A549 (cell line): ENCODE data around the gene ADGRD1. TPM values are rescaled to one million over a fixed set of nuclear protein-coding genes. Genes with fewer than 3 reads are reported as not detected.
A peak's percentile ranks its signal among the peaks of the same experiment; 100 is the strongest.

Experiments used
- ATAC-seq, 2 experiments: fragments of 200-7000 bp in 1 of 2; fragments of >200 bp in 1 of 2; cut with Nextera tagmentation in 1 of 2; cut with Tn5 transposase in 1 of 2; 3 replicates each; pipeline versions ENCODE4 v1.8.0 to v1.9.1; 2018 to 2020; ENCODE audit warnings: mild to moderate bottlenecking in 1 of 2, moderate library complexity in 1 of 2
- CTCF ChIA-PET: fragments of 300-600 bp; sonication (Branson Sonifier 250); formaldehyde crosslinking; extraction: SDS; loops from one replicate; lab custom pipeline; 2021; ENCODE audit warnings: antibody characterized with exemption, inconsistent platforms; lab: Yijun Ruan, JAX
- POLR2A ChIA-PET: fragments of 350-600 bp; formaldehyde crosslinking; extraction: SDS; loops from one replicate; lab custom pipeline; 2021; ENCODE audit warnings: antibody characterized with exemption, inconsistent platforms; lab: Yijun Ruan, JAX
- DNase-seq, 2 experiments: peaks; one replicate each; pipeline versions ENCODE4 v3.0.0 to v3.0.0-alpha.2; 2011 to 2016; ENCODE audit warnings: low read depth in 1 of 2, low spot score in 1 of 2
- FAIRE-seq: peaks from 2 replicates; lab custom pipeline; 2011; peaks lifted over from hg19 to GRCh38; lab: Jason Lieb, UNC
- H3K27ac ChIP-seq, 2 experiments: fragments of >200 bp; sonication (Bioruptor Twin); formaldehyde crosslinking; 3 replicates each; pipeline ENCODE4 v1.5.1; 2016 to 2017
- H3K4me1 ChIP-seq: fragments of >200 bp; sonication (Bioruptor Twin); formaldehyde crosslinking; 3 replicates; pipeline ENCODE4 v1.6.1; 2016
- H3K4me2 ChIP-seq: fragments of >200 bp; sonication (Bioruptor Twin); formaldehyde crosslinking; 3 replicates; pipeline ENCODE4 v1.6.1; 2016
- H3K4me3 ChIP-seq: fragments of >200 bp; sonication (Bioruptor Twin); formaldehyde crosslinking; 3 replicates; pipeline ENCODE4 v1.5.1; 2016
- H3K9me3 ChIP-seq: fragments of >200 bp; sonication (Bioruptor Twin); formaldehyde crosslinking; 3 replicates; pipeline ENCODE4 v1.6.1; 2016
- CBX2 ChIP-seq: fragments of 200-600 bp; sonication (generic); IDR thresholded peaks from 2 replicates; pipeline ENCODE4 v1.6.1; 2016; ENCODE audit warnings: low read depth, mild to moderate bottlenecking, borderline replicate concordance
- CBX8 ChIP-seq: fragments of 200-600 bp; sonication (generic); IDR thresholded peaks from 2 replicates; pipeline ENCODE4 v1.6.1; 2016
- CEBPB ChIP-seq, 2 experiments: fragments of >200 bp in 1 of 2; sonication (Bioruptor Twin) in 1 of 2; formaldehyde crosslinking in 1 of 2; IDR thresholded peaks; 2 replicates each; pipeline ENCODE4 v1.6.1; 2012 to 2016
- CHD4 ChIP-seq: fragments of 200-600 bp; sonication (generic); IDR thresholded peaks from 2 replicates; pipeline ENCODE4 v1.6.1; 2016; ENCODE audit warnings: antibody characterized with exemption, mild to moderate bottlenecking, borderline replicate concordance
- EHMT2 ChIP-seq: fragments of 200-600 bp; sonication (generic); IDR thresholded peaks from 2 replicates; pipeline ENCODE4 v1.6.1; 2016; ENCODE audit warnings: antibody characterized with exemption, low read depth, mild to moderate bottlenecking, moderate library complexity
- ESRRA ChIP-seq: fragments of 150-350 bp; IDR thresholded peaks from 2 replicates; pipeline ENCODE4 v1.6.1; 2014; ENCODE audit warnings: mild to moderate bottlenecking, low read length, borderline replicate concordance
- HOXB13 ChIP-seq: fragments of 250-450 bp; sonication (Bioruptor Pico); IDR thresholded peaks from 2 replicates; pipeline ENCODE4 v1.5.0; 2020; ENCODE audit warnings: low read depth, mild to moderate bottlenecking, moderate library complexity
- JUN ChIP-seq, 2 experiments: fragments of >200 bp; sonication (Bioruptor Twin); formaldehyde crosslinking; IDR thresholded peaks; 2 replicates in 1 of 2; 3 replicates in 1 of 2; pipeline ENCODE4 v1.6.1; 2016 to 2017
- KDM1A ChIP-seq: fragments of 200-600 bp; sonication (generic); IDR thresholded peaks from 2 replicates; pipeline ENCODE4 v1.6.1; 2016; ENCODE audit warnings: low read depth, mild to moderate bottlenecking
- MAZ ChIP-seq: fragments of 150-350 bp; IDR thresholded peaks from 2 replicates; pipeline ENCODE4 v1.6.1; 2014; ENCODE audit warnings: antibody characterized with exemption, low read depth, low read length, borderline replicate concordance
- NR3C1 ChIP-seq: fragments of >200 bp; sonication (Bioruptor Twin); formaldehyde crosslinking; IDR thresholded peaks from 3 replicates; pipeline ENCODE4 v1.6.1; 2017
- POLR2AphosphoS2 ChIP-seq: conservative IDR thresholded peaks from 2 replicates; pipeline ENCODE4 v1.6.1; 2012; ENCODE audit warnings: low read length, improper control_type of control experiment, inconsistent platforms
- RFX5 ChIP-seq: fragments of 450-650 bp; IDR thresholded peaks from 2 replicates; pipeline ENCODE4 v1.7.1; 2014; ENCODE audit warnings: antibody characterized with exemption, mild to moderate bottlenecking, moderate library complexity
- SMC3 ChIP-seq: fragments of >200 bp; sonication (Bioruptor Twin); formaldehyde crosslinking; IDR thresholded peaks from 3 replicates; pipeline ENCODE4 v1.6.1; 2018; ENCODE audit warnings: inconsistent platforms
- ZSCAN20 ChIP-seq: fragments of 250-450 bp; sonication (Bioruptor Pico); IDR thresholded peaks from 2 replicates; pipeline ENCODE4 v1.8.0; 2022; ENCODE audit warnings: mild to moderate bottlenecking, moderate library complexity
- WGBS: methylation state at CpG from one replicate; pipeline ENCODE4 v1.1.6; 2017; ENCODE audit errors: missing lambda C conversion rate; 5-methylcytosine and 5-hydroxymethylcytosine counted together
- polyA plus RNA-seq, 4 experiments: library from polyadenylated mRNA; depleted of rRNA in 3 of 4; stranded (reverse); fragments of >200 nt; fragmentation: RNase III in 1 of 4; extraction: RNeasy Plus Mini Kit Qiagen cat#74134 plus additional on column Dnase treatment in 1 of 4; gene quantifications; 2 replicates in 3 of 4; 3 replicates in 1 of 4; pipeline ENCODE4 v1.2.3, GENCODE V29; 2011 to 2017
- TF ChIP-seq, protein P1 (sequence below): IDR thresholded peaks from 2 replicates; pipeline ENCODE4 v1.6.1; 2012
- TF ChIP-seq, protein P2 (sequence below): fragments of 450-650 bp; IDR thresholded peaks from 2 replicates; pipeline ENCODE4 v1.6.1; 2014; ENCODE audit warnings: antibody characterized with exemption
- TF ChIP-seq, protein P3 (sequence below): fragments of >200 bp; sonication (Bioruptor Twin); formaldehyde crosslinking; IDR thresholded peaks from 3 replicates; pipeline ENCODE4 v1.5.1; 2016

Gene ADGRD1
- polyA plus RNA-seq, 2 of the 4 experiments (the other 2 are of a cell fraction), result 0.36 to 1.5 TPM

DNA sequence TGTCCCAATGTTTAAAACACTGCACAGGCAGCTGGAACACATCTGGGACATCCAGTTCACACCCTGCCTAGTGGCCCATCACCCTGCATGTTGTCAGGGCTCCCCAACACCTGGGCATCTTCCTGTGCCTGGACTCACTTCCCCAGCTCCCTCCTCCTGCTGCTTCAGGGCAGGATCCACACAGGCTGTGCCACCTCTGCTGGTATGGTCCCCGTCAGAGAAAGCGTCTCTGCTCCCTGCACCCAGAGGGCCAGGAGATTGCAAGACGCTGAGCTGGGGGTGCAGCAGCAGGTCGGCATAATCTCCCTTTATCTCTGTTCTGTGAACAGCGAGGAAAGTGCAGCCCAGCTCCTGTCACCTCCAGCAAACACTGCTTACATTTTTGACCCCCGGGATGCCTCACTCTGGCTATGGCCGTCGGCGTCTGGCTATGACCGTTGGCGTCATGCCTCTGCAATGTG, 124.3 kb downstream of the ADGRD1 start:
- Histone ChIP-seq H3K27ac (no peak overlapping the region), H3K4me1 (no peaks in the 10 kb centered on the region), H3K9me3 (no peaks in the 10 kb centered on the region), H3K4me3 (no peak overlapping the region), H3K4me2 (no peak overlapping the region)
- peak in 1 of 2 experiments; percentile 27; a peak in 3 of 6 replicates for ATAC-seq
- ChIA-PET CTCF (interaction anchor here (1.0 kb wide), 2 partner anchors 162 to 377 kb away, joined by 3 to 4 read pairs; no protein-coding TSS in a partner anchor), POLR2A (no interaction called here)
- TF ChIP-seq CEBPB (IDR thresholded peaks at IDR 0.05) (no peak), CHD4 (no peak), ZSCAN20 (no peak), CBX2 (no peak)
- TF ChIP-seq, protein P1, sequence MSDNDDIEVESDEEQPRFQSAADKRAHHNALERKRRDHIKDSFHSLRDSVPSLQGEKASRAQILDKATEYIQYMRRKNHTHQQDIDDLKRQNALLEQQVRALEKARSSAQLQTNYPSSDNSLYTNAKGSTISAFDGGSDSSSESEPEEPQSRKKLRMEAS, result no peak
- 45% methylated on average over 8 of the region's 11 CpGs for WGBS
- FAIRE-seq, result no peak
- DNase-seq, result no peak

DNA sequence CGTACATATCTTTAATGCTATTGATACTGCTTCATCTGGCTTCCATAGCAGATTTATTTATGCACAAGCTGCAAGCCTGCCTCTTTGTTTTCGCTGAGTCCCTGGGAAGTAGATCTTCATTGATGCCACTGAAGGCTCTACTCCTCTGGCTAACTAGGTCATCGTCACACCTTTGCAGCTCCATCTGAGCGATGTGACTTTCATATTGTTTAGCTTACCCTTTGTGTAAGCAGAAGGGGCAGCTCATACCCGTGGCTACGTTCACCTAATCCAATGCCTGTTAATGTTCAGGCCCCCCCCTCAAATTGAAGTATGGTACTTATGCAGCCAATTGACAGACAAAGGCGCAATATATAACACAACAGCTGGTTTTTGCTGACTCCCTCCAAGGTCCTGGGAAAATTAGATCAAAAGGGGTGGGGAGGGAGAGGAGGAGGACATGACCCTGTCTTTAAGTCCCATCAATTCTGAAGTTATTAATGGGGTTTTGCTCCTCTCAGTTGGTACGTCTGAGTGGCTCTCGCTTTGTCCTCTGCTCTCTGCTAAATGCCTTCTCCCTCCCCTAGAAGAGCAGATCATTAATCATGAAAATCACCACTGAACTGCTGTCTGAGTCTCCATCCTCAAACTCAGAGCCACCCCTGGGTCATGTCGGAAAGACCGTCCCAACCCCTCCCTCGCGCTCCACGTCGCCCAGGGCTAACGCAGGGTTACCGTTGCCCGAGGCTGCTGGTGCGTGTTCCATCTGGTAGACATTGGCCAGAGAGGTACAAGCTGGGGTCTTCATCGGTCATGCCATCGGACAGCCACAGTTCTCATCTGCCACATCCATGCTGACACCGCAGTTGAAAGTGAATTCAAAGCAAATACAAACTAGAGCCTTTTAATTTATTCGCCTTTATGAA, 128.8 kb downstream of the ADGRD1 start:
- FAIRE-seq (no peak), DNase-seq (no peak), ATAC-seq (no peak)
- WGBS, result 63% methylated on average over 21 of the region's 23 CpGs
- POLR2A ChIA-PET, result no interaction called here
- CTCF ChIA-PET, result interaction anchor here (2.2 kb wide), 1 partner anchor 23 kb away, joined by 7 read pairs; no protein-coding TSS in a partner anchor
- no peak overlapping the region for H3K27ac ChIP-seq
- H3K4me1 ChIP-seq, result no peaks in the 10 kb centered on the region
- H3K9me3 ChIP-seq, result no peaks in the 10 kb centered on the region
- H3K4me3 ChIP-seq, result no peak overlapping the region
- no peak overlapping the region for H3K4me2 ChIP-seq
- no peak for TF ChIP-seq POLR2AphosphoS2
- TF ChIP-seq MAZ, result no peak
- no peak for TF ChIP-seq JUN (IDR thresholded peaks at IDR 0.05)
- TF ChIP-seq ESRRA, result no peak
- TF ChIP-seq, protein P2, sequence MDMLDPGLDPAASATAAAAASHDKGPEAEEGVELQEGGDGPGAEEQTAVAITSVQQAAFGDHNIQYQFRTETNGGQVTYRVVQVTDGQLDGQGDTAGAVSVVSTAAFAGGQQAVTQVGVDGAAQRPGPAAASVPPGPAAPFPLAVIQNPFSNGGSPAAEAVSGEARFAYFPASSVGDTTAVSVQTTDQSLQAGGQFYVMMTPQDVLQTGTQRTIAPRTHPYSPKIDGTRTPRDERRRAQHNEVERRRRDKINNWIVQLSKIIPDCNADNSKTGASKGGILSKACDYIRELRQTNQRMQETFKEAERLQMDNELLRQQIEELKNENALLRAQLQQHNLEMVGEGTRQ, result no peak
- TF ChIP-seq, protein P3, sequence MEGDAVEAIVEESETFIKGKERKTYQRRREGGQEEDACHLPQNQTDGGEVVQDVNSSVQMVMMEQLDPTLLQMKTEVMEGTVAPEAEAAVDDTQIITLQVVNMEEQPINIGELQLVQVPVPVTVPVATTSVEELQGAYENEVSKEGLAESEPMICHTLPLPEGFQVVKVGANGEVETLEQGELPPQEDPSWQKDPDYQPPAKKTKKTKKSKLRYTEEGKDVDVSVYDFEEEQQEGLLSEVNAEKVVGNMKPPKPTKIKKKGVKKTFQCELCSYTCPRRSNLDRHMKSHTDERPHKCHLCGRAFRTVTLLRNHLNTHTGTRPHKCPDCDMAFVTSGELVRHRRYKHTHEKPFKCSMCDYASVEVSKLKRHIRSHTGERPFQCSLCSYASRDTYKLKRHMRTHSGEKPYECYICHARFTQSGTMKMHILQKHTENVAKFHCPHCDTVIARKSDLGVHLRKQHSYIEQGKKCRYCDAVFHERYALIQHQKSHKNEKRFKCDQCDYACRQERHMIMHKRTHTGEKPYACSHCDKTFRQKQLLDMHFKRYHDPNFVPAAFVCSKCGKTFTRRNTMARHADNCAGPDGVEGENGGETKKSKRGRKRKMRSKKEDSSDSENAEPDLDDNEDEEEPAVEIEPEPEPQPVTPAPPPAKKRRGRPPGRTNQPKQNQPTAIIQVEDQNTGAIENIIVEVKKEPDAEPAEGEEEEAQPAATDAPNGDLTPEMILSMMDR, result no peak

DNA sequence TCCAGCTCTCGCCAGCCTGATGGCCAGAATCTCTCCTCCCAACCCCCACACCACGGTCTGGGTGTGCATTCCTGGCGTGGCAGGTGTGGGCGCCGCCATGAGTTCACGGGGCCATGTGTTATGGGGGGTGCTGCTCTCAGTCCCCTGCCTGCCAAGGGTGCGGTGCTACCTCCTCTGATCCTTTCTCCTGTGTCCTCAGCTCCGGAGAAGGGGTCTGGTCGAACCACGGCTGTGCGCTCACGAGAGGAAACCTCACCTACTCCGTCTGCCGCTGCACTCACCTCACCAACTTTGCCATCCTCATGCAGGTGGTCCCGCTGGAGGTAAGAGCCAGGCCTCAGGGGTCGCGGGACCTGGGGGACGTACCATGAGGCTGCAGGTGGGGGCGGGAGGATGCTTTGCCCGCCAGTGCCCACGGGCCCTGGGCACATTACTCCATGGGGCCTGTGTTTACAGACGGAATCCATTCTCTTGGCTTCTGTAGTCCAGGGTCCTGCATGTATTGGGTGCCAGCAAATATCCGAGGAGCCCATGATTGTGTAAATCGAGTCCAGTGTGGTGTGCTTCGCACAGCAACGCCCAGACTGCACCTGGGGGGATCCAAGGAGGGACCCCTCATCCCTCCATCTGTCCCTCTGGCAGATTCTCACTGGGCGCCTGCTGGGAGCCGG, 130.8 kb downstream of the ADGRD1 start:
- Histone ChIP-seq H3K4me3 (no peak overlapping the region), H3K9me3 (no peaks in the 10 kb centered on the region), H3K27ac (no peak overlapping the region), H3K4me2 (no peak overlapping the region), H3K4me1 (no peaks in the 10 kb centered on the region)
- no peak for TF ChIP-seq EHMT2
- TF ChIP-seq RFX5, result no peak
- TF ChIP-seq KDM1A, result no peak
- TF ChIP-seq NR3C1, result no peak
- TF ChIP-seq SMC3, result no peak
- TF ChIP-seq HOXB13 (CRISPR knock-in tag), result no peak
- TF ChIP-seq ZSCAN20, result no peak
- no peak for TF ChIP-seq CBX8
- POLR2A ChIA-PET, result no interaction called here
- WGBS, result 63% methylated on average over 28 of the region's 28 CpGs
- CTCF ChIA-PET, result no interaction called here
- ATAC-seq, result no peak
- FAIRE-seq, result no peak
- no peak for DNase-seq
